SK-N-SH (cell line): Measurements from ENCODE around the gene EVI2A.

Source experiments
- CTCF ChIP-seq: fragments of 200-600 bp; sonication (generic); IDR thresholded peaks from 2 replicates; pipeline ENCODE4 v1.6.1; 2017; ENCODE audit warnings: antibody characterized with exemption, mild to moderate bottlenecking, moderate library complexity
- ELF1 ChIP-seq: IDR thresholded peaks from 2 replicates; pipeline ENCODE4 v1.4.0; 2012
- EZH2phosphoT487 ChIP-seq: fragments of 200-600 bp; sonication (generic); IDR thresholded peaks from 2 replicates; pipeline ENCODE4 v1.6.1; 2017; ENCODE audit warnings: low read depth, mixed run types, mild to moderate bottlenecking, antibody characterized with exemption, moderate library complexity, borderline replicate concordance
- FOSL2 ChIP-seq: IDR thresholded peaks from 2 replicates; pipeline ENCODE4 v1.4.0; 2012; ENCODE audit warnings: low read depth, mild to moderate bottlenecking, moderate library complexity, borderline replicate concordance
- MAX ChIP-seq: IDR thresholded peaks from 2 replicates; pipeline ENCODE4 v1.4.0; 2012; ENCODE audit warnings: low read depth
- POLR2AphosphoS5 ChIP-seq: IDR thresholded peaks from 2 replicates; pipeline ENCODE4 v1.6.1; 2012; ENCODE audit warnings: low read depth, low read length
- RAD21 ChIP-seq: IDR thresholded peaks from 2 replicates; pipeline ENCODE4 v1.6.1; 2012; ENCODE audit warnings: mild to moderate bottlenecking, low read length
- RCOR1 ChIP-seq: fragments of 150-350 bp; IDR thresholded peaks from 2 replicates; pipeline ENCODE4 v1.6.1; 2017; ENCODE audit warnings: antibody characterized with exemption, low read length
- SMC3 ChIP-seq: IDR thresholded peaks from 2 replicates; pipeline ENCODE4 v1.6.1; 2012; ENCODE audit warnings: low read depth, low read length, improper control_type of control experiment
- TCF12 ChIP-seq: IDR thresholded peaks from 2 replicates; pipeline ENCODE4 v1.4.0; 2012
- USF2 ChIP-seq: fragments of 150-350 bp; IDR thresholded peaks from 2 replicates; pipeline ENCODE4 v1.6.1; 2017; ENCODE audit warnings: antibody characterized with exemption, low read length, low read depth, borderline replicate concordance
- ZBTB33 ChIP-seq: IDR thresholded peaks from 2 replicates; pipeline ENCODE4 v1.4.0; 2012; ENCODE audit warnings: low read depth, borderline replicate concordance

- no peak for TF ChIP-seq CTCF
- no peak for TF ChIP-seq MAX
- no peak for TF ChIP-seq POLR2AphosphoS5
- TF ChIP-seq RAD21: no peak
- no peak for TF ChIP-seq TCF12
- no peak for TF ChIP-seq RCOR1
- TF ChIP-seq SMC3: no peak
- TF ChIP-seq USF2: no peak
- no peak for TF ChIP-seq ELF1
- no peak for TF ChIP-seq FOSL2
- TF ChIP-seq ZBTB33: no peak
- TF ChIP-seq EZH2phosphoT487: no peak
Measured at GRCh38 chr17:31272803-31273202, 48.6 kb downstream of the EVI2A start.
